Smooth muscle cell (in vitro differentiated cells): ENCODE results near the gene TTC28. TPM values are rescaled to one million over a fixed set of nuclear protein-coding genes. Genes with fewer than 3 reads are reported as not detected.
"Not testable (repeated sequence)": the region's sequence is repeated elsewhere in the genome, so short reads cannot be mapped to it uniquely, and the experiment has no call there.

Experiments
- DNase-seq: peaks from one replicate; lab custom pipeline; 2025; ENCODE audit not compliant: unreplicated experiment; lab: John Stamatoyannopoulos, UW
- H2AFZ ChIP-seq: fragments of 200-600 bp; sonication (generic); 2 replicates; pipeline ENCODE4 v1.6.0; 2016; ENCODE audit warnings: antibody characterized with exemption, low read depth, mild to moderate bottlenecking
- H3F3A ChIP-seq: fragments of 200-600 bp; sonication (generic); 2 replicates; pipeline ENCODE4 v1.6.0; 2017; ENCODE audit warnings: antibody characterized with exemption, low read depth
- H3K27ac ChIP-seq: fragments of 200-600 bp; sonication (generic); 2 replicates; pipeline ENCODE4 v1.5.1; 2016; ENCODE audit warnings: low read depth, mild to moderate bottlenecking
- H3K27me3 ChIP-seq: fragments of 200-600 bp; sonication (generic); 2 replicates; pipeline ENCODE4 v1.6.1; 2016; ENCODE audit warnings: low read depth, mild to moderate bottlenecking
- H3K36me3 ChIP-seq: fragments of 200-600 bp; sonication (generic); 2 replicates; pipeline ENCODE4 v1.5.1; 2016; ENCODE audit warnings: low read depth
- H3K4me1 ChIP-seq: fragments of 200-600 bp; sonication (generic); 2 replicates; pipeline ENCODE4 v1.5.1; 2016; ENCODE audit warnings: low read depth
- H3K4me2 ChIP-seq: fragments of 200-600 bp; sonication (generic); 2 replicates; pipeline ENCODE4 v1.6.0; 2016; ENCODE audit warnings: mild to moderate bottlenecking
- H3K4me3 ChIP-seq: fragments of 200-600 bp; sonication (generic); 2 replicates; pipeline ENCODE4 v1.5.1; 2016; ENCODE audit warnings: mild to moderate bottlenecking
- H3K79me2 ChIP-seq: fragments of 200-600 bp; sonication (generic); 2 replicates; pipeline ENCODE4 v1.6.0; 2016; ENCODE audit warnings: low read depth, mild to moderate bottlenecking
- H3K9ac ChIP-seq: fragments of 200-600 bp; sonication (generic); 2 replicates; pipeline ENCODE4 v1.6.0; 2016; ENCODE audit warnings: low read depth
- H3K9me3 ChIP-seq: fragments of 200-600 bp; sonication (generic); replicated peaks from 2 replicates; pipeline ENCODE4 v1.5.1; 2016; ENCODE audit warnings: low read depth
- H4K20me1 ChIP-seq: fragments of 200-600 bp; sonication (generic); 2 replicates; pipeline ENCODE4 v1.6.0; 2016; ENCODE audit warnings: low read depth
- CTCF ChIP-seq: fragments of 200-600 bp; sonication (generic); IDR thresholded peaks from 2 replicates; pipeline ENCODE4 v1.5.1; 2017; ENCODE audit warnings: borderline replicate concordance, mild to moderate bottlenecking, antibody characterized with exemption; ENCODE audit not compliant: insufficient read depth, poor library complexity, severe bottlenecking
- WGBS: methylation state at CpG from one replicate; pipeline ENCODE4 v1.1.7; 2016; ENCODE audit warnings: low lambda C conversion rate; 5-methylcytosine and 5-hydroxymethylcytosine counted together
- polyA plus RNA-seq: library from polyadenylated mRNA; unstranded; fragments of >200 nt; fragmentation: Nextera tagmentation; extraction: Ambion mirVana; gene quantifications from 2 replicates; pipeline ENCODE4 v1.2.1, GENCODE V29; 2016
- total RNA-seq: library from RNA; depleted of rRNA; stranded (reverse); fragments of >200 nt; gene quantifications from 2 replicates; pipeline ENCODE4 v1.2.3, GENCODE V29; 2014

TTC28 gene
- total and polyA plus RNA-seq, 2 experiments from 2014 or later, result 6.3 to 17.9 TPM

GRCh38 chr22:28063656-28064055 is 616.0 kb downstream of the TTC28 start:
- no peak for TF ChIP-seq CTCF
- Histone ChIP-seq H4K20me1 (no peaks in the 10 kb centered on the region), H3K27me3 (no peaks in the 10 kb centered on the region), H3K4me2 (no peak overlapping the region), H2AFZ (no peak overlapping the region), H3K4me1 (no peaks in the 10 kb centered on the region), H3K79me2 (no peaks in the 10 kb centered on the region), H3K4me3 (no peak overlapping the region), H3K27ac (no peak overlapping the region), H3F3A (no peaks in the 10 kb centered on the region), H3K9ac (no peak overlapping the region), H3K9me3 (no peaks in the 10 kb centered on the region), H3K36me3 (no peaks in the 10 kb centered on the region)
- WGBS, result 95% methylated on average over 5 of the region's 5 CpGs
- no peak for DNase-seq

GRCh38 chr22:28060594-28060993 is 619.0 kb downstream of the TTC28 start:
- not testable (repeated sequence) for H3K4me1 ChIP-seq, H3K4me2 ChIP-seq, H3F3A ChIP-seq, H3K9me3 ChIP-seq, H3K9ac ChIP-seq, H3K79me2 ChIP-seq, DNase-seq, H3K27ac ChIP-seq, H3K36me3 ChIP-seq, H3K27me3 ChIP-seq, H4K20me1 ChIP-seq, H3K4me3 ChIP-seq, H2AFZ ChIP-seq
- 90% methylated on average over 2 of the region's 2 CpGs for WGBS

- Histone ChIP-seq H3K79me2 (no peaks in the 10 kb centered on the region), H2AFZ (no peak overlapping the region), H3K9ac (no peak overlapping the region), H3K4me2 (no peak overlapping the region), H3K9me3 (no peaks in the 10 kb centered on the region), H3K27ac (no peak overlapping the region), H4K20me1 (no peaks in the 10 kb centered on the region), H3K4me3 (no peak overlapping the region), H3F3A (no peaks in the 10 kb centered on the region), H3K4me1 (no peaks in the 10 kb centered on the region), H3K36me3 (no peaks in the 10 kb centered on the region), H3K27me3 (no peaks in the 10 kb centered on the region)
- no peak for TF ChIP-seq CTCF
- 32% methylated on average over 2 of the region's 2 CpGs for WGBS
- no peak for DNase-seq
Measured at GRCh38 chr22:28058036-28058435, 621.6 kb downstream of the TTC28 start.

- WGBS, result 100% methylated on average over 1 of the region's 1 CpG
- no peaks in the 10 kb centered on the region for H3K79me2 ChIP-seq
- peaks cover 8% of the 10 kb centered on the region for H3K4me1 ChIP-seq
- no peaks in the 10 kb centered on the region for H4K20me1 ChIP-seq
- H3F3A ChIP-seq, result no peaks in the 10 kb centered on the region
- no peaks in the 10 kb centered on the region for H3K27me3 ChIP-seq
- H3K27ac ChIP-seq, result no peak overlapping the region
- TF ChIP-seq CTCF, result no peak
- no peaks in the 10 kb centered on the region for H3K36me3 ChIP-seq
- H3K4me2 ChIP-seq, result no peak overlapping the region
- no peak overlapping the region for H3K9ac ChIP-seq
- H3K4me3 ChIP-seq, result no peak overlapping the region
- DNase-seq, result no peak
- H2AFZ ChIP-seq, result no peak overlapping the region
- H3K9me3 ChIP-seq, result no peaks in the 10 kb centered on the region
Measured at GRCh38 chr22:28054819-28055208, 624.8 kb downstream of the TTC28 start.
